Dermis lymphatic vessel endothelial cell (primary cell): ENCODE results near the gene SERTAD4. TPM values are rescaled to one million over a fixed set of nuclear protein-coding genes. Genes with fewer than 3 reads are reported as not detected.

Source experiments
- total RNA-seq: library from RNA; depleted of rRNA; stranded (reverse); fragments of >200 nt; gene quantifications from 2 replicates; pipeline ENCODE4 v1.2.1, GENCODE V29; 2014

Gene SERTAD4
- total RNA-seq = under 0.01 and 0.11 TPM in 2 replicates

DNA sequence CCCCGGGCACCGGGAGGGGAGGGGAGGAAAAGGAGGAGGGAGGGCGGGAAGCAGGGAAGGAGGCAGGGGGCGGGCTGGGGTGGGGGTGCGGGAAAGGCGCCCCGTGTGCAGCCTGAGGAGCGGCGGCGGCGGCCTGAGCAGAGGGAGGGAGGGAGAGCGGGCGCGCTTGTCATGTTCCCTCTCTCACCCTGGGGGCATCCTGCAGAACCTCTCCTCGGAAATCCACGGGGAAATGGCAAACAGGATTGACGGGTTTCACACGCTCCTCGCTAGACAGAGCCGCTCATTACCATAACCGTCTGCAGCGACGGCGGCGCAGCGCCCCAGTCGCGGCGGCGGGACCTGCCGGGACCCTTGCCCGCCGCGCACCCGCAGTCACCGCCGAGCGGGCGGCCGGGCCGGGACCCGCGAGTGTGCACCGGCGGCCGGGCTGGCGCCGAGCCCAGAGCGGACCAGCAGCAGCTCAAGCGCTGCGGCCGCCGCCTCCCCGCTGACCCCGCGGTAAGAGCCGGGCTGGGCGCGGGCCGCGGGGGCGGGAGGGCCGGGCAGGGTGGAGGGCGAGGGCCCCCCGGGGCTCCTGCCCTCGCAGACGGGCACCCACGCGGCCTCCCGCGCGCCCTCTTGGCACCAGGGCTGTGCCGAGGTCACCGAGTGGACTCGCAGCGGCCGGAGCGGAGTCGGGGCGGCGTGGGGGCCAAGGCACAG lies at the start of gene SERTAD4:
SERTAD4 (plus strand) TSS at position 286 of the 705 bp plus-strand sequence. CDS start 5,165 bp downstream, outside the sequence.

Other genes with a start within 250 kb of the SERTAD4 start
- 0.98 and 2.3 TPM in 2 replicates for gene HHAT, start 96.1 kb downstream of the SERTAD4 start, total RNA-seq